ENCODE data around the gene OR52K1.

DNA sequence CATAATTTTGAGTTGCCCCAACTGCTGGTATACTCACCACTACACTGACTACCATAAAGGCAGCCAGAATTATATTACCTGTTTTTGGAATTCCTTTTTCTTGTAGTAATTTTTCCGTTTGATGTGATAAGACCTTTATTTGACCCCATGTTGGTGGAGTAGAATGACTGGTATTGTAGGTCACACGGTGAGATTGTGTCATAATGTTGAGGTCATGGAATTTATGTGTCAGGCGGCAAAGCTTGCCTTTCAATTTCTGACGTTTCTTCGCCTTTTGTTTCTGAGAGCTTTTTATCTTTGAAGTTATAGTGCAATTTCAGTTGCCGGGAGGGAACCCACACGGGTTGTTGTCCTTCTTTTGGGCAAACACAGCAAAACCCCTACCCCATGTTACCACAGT, 13.0 kb downstream of the OR52K1 start:
- no peak for TF ChIP-seq POLR2A (IDR thresholded peaks at IDR 0.05)
- TF ChIP-seq, protein P1, sequence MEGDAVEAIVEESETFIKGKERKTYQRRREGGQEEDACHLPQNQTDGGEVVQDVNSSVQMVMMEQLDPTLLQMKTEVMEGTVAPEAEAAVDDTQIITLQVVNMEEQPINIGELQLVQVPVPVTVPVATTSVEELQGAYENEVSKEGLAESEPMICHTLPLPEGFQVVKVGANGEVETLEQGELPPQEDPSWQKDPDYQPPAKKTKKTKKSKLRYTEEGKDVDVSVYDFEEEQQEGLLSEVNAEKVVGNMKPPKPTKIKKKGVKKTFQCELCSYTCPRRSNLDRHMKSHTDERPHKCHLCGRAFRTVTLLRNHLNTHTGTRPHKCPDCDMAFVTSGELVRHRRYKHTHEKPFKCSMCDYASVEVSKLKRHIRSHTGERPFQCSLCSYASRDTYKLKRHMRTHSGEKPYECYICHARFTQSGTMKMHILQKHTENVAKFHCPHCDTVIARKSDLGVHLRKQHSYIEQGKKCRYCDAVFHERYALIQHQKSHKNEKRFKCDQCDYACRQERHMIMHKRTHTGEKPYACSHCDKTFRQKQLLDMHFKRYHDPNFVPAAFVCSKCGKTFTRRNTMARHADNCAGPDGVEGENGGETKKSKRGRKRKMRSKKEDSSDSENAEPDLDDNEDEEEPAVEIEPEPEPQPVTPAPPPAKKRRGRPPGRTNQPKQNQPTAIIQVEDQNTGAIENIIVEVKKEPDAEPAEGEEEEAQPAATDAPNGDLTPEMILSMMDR (IDR thresholded peaks at IDR 0.05) = no peak

Data from esophagus squamous epithelium (tissue), 4 donors.